HG03280 (cell line): ENCODE data around the gene NLK.

Experiments used
- ATAC-seq: cut with Tn5 transposase; IDR thresholded peaks from one replicate; pipeline ENCODE4 v1.9.1; 2021; ENCODE audit warnings: mild to moderate bottlenecking, moderate library complexity; ENCODE audit not compliant: unreplicated experiment

The NLK gene

DNA sequence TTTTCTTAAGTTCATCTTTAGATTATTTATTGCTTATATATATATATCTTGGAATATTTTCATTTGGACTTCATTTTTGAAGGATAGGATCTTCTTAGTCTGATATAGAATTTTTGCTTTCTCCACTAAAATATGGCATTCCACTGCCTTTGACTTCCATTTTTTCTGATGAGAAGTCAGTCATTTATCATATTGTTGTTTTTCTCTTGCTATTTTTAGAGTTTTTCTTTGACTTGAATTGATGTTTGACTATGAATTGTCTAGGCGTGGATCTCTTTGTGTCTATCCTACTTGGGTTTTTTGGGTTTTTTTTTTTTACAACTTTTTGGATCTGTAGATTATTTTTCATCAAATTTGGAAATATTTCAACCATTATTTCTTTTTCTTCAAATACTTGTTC, 67.7 kb downstream of the NLK start:
- no peak for ATAC-seq

DNA sequence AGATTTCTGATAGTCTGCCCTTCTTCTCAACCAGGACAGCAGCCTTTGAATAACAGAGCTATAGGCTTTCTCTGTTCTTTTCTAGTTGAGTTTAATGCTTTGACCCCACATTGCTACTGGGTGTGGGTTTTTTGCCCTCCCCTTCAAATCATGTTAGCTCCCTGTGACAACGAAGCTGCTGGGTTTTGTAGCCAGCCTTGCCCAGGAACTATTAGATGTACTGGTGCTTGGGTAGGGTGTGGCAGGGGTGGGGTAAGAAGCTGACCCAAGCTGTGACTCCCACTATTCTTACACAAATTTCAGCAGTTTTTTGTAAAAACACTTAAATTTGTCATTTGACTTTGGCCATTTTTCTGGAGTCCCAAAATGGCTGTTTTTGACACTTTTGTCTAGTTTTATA, 69.7 kb downstream of the NLK start:
- no peak for ATAC-seq

DNA sequence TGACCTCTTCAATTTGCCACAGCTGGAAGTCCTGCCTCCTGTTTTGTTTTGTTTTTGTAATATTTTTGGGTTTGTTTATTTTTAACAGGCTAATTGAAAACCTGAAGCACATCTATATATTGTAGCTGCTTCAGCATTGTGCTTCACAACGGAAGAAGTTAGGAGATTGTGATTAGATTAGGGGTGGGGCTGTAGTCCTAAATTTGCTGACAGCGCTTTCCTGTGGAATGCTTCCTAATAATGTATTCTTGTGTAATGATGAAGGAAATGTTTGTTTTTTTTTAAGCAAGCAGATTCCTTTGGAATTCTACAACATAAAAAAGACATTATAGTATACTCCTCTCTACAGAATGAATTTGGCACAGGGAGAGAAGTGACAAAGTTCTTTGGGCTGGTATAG, 70.1 kb downstream of the NLK start:
- ATAC-seq: no peak

DNA sequence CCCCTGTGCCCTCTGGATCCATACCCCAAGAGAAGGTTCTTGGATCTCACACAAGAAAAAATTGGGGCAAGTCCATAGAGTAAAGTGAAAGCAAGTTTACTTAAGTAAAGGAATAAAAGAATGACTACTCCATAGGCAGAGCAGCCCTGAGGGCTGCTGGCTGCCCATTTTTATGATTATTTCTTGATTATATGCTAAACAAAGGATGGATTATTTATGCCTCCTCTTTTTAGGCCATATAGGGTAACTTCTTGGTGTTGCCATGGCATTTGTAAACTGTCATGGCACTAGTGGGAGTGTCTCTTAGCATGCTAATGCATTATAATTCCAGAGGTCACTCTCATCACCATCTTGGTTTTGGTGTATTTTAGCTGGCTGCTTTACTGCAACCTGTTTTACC, 70.8 kb downstream of the NLK start:
- no peak for ATAC-seq

- ATAC-seq: no peak
Observed at GRCh38 chr17:28115046-28115445, 72.6 kb downstream of the NLK start.

DNA sequence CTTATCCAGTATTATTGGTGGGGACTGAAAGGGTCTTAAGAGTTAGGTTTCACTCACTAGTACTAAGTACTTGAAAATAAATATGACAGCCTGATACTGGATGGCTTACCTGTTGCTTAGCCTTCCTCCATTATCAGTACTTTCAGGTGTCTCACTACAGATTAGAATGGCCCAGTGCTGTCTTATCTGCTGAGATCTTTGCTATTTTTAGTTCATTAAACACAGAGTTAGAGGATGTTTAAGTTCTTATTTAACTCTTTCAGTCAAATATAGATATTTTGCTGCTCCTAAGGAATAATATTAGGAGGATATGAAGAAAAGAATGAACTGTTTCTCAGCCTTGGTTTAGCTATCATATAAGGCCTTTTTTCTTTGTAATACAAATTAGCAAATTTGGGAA, 74.8 kb downstream of the NLK start:
- no peak for ATAC-seq

DNA sequence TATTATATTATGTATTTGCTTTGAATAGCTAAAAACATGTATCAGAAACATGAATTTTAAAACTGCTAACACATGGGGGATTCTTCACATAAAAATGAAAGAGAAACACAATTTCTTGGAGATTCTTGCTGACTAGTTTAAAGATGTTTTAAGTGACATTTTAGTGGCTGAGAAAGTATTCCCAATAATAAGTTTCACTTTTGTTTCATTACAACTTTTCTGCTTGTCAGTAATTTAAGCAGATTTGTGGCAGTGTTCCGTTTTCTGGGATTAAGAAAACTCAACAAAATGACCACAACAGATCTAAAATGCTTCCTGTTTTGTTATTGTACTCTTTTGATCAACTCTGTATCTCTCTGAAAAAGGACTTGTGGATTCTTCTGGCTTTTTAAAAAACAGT, 75.9 kb downstream of the NLK start:
- ATAC-seq: no peak

- no peak for ATAC-seq
Observed at GRCh38 chr17:28119046-28119445, 76.6 kb downstream of the NLK start.

DNA sequence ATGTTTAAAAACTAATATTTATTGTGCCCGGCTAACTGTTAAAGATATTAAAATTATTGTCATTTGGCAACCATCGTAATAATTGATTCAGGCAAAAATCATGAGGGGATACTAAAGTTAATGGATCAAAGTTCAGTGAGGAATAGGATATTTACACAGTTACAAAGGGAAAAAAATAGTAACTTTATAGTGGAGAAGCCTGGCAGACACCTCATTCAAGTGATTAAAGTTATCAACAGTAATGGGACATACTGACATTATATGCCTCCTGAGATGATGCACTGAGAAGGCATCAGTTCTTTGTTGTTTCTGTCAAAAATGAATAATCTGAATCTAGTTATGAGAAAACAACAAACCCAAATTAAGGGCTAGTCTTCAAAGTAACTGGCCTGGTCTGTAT, 77.1 kb downstream of the NLK start:
- no peak for ATAC-seq

DNA sequence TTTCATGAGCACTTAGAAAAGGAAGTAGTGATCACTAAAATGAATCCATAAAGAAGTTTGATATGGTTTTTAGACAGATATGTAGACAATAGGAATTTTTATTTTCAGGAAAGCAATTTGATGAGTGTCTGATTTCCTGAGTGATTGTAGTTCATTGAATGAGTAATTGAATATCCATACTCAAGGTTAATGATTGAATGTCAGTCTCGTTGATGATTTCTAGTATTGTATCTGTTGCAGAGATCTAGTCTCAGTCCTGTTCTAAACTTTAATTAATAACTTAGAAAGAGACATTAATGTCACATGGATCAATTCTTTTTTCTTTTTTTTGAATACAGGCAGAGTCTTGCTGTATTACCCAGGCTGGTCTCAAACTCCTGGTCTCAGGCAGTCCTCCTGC, 78.3 kb downstream of the NLK start:
- ATAC-seq: no peak

DNA sequence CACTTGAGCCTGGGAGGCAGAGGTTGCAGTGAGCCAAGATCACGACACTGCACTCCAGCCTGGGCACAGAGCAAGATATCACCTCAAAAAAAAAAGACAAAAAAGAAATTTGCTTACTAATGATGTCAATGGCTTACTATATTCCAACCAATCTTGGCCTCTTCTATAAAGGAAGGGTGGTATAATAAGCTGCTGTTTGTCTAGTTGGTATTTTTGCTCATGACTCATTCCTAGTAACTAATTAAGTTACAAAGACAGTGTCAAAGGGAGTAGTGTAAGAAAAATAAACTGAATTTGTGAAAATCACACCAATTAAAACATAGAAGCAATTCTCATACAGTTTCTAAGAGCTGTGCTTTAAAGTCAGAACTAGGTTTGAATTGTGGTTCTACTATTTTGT, 82.5 kb downstream of the NLK start:
- no peak for ATAC-seq

DNA sequence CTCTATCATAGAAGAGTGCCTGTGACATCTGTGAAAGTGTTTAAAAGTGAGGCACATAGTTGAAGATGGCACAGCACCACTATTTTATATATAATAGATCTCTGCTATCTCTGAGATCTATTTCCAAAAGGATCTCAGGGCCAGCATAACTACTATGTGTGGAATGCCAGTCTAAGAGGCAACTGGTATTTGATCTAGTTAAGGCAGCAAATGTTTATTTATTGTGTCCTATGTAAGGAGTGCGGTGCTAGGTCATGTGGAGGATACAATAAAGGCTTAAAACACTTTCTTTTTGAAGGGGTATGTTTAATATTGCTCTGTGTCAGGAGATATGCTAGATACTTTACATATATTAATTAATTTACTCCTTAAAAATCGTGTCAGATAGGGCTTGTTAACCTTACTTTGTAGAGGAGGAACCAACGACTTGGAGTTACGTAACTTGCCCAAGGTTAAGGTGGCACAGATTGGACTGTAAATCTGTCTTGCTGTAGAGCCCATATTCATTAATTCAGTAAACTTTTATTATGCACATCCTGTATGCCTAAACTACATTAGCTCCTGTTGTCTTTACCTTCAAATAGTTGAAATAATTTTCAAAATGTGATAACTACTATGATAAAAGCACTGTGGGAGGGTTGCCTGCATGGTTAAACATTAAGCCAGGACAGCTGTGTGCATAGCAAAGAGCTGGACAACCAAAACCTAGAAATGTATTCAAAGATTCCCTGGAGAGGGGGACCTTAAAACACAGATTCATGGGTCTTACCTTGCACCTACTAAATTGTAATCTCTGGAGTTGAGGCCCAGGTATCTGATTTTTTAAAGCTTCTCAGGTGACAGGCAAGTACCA, 83.3 kb downstream of the NLK start:
- no peak for ATAC-seq

DNA sequence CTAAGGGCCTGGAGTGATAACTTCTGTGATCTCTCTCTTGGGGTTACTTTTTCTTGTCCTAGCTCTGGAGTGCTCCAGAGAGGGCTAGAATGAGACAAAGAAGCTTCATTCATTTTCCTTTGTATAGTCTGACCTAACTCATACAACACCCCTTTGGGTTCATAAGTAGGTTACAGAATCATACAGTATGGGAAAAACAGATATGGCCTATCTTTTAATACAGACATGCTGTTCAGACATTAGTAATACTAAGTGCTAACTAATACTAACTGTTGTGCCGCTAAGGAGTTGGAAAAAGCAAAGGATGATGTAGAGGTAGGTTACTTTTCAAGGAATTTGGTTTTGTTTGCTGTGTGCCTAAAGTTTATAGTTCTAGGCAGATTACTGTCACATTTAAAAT, 84.7 kb downstream of the NLK start:
- ATAC-seq: no peak

GRCh38 chr17:28128779-28129178, 86.3 kb downstream of the NLK start:
- no peak for ATAC-seq

DNA sequence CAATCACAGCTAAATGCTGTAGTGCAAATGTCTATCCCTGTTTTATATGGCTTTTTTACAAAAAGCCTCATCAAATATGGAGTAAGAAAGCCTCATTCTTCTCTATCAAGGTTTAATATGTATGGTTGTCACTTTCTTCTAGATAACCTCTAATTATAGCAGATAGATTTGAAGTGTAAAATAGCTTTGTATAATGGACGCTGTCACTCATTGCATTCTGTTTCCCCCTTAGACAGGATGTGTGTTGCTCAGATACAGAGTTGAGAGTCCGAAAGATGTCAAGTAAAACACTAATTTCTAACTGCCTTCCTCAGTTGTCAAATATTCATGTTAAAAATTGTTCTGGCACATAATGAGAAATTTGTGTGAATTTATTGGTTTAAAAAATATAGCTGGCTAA, 88.0 kb downstream of the NLK start:
- no peak for ATAC-seq

DNA sequence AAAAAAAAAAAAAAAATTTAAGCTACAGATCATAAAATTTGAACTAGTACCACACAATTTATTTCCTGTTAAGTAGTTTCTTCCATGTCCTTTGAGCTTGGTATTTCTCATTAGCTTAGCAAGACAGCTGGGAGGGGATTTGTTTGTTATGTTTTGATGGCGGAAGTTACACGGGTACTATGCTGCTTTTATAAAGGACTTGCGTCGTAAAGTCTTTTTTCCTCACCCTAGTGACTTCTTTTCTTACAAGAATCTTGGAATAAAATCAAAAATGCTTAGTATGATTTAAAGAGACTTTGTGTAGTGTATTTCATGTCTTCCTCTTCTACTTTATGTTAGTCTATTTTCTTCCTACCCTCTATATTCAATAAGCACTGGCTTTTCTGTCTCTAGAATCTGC, 89.1 kb downstream of the NLK start:
- ATAC-seq: no peak

GRCh38 chr17:28133562-28133970, 91.1 kb downstream of the NLK start:
- ATAC-seq: no peak

GRCh38 chr17:28136923-28137322, 94.4 kb downstream of the NLK start:
- ATAC-seq: no peak

- ATAC-seq: no peak
Observed at GRCh38 chr17:28139822-28140221, 97.3 kb downstream of the NLK start.

GRCh38 chr17:28141313-28141712, 98.8 kb downstream of the NLK start:
- no peak for ATAC-seq

- no peak for ATAC-seq
Observed at GRCh38 chr17:28141773-28142172, 99.3 kb downstream of the NLK start.

- ATAC-seq: no peak
Observed at GRCh38 chr17:28142305-28142704, 99.8 kb downstream of the NLK start.

DNA sequence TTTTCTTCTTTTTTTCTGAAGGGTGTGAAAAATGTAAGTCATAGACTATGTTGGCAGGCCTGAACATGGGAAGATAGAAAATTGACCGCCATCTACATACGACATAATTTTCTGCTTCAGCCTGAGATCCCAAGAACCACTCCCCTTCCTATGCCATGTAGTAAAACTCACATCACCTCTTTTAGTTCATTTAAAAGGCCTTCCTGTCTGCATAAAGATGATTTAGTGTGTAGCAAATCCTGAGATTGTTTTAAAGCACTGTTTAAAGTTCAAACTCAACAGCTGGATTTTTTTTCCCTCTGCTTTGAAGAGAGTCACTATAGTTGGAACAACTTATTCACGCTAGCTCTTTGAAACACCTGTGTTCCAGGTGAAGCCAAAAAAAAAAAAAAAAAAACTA, 101.5 kb downstream of the NLK start:
- no peak for ATAC-seq
